ENCODE measurements around the gene SSNA1. TPM values are rescaled to one million over a fixed set of nuclear protein-coding genes. Genes with fewer than 3 reads are reported as not detected.

Gene SSNA1
- total RNA-seq, 1 experiment from 2014 or later: 163 TPM

DNA sequence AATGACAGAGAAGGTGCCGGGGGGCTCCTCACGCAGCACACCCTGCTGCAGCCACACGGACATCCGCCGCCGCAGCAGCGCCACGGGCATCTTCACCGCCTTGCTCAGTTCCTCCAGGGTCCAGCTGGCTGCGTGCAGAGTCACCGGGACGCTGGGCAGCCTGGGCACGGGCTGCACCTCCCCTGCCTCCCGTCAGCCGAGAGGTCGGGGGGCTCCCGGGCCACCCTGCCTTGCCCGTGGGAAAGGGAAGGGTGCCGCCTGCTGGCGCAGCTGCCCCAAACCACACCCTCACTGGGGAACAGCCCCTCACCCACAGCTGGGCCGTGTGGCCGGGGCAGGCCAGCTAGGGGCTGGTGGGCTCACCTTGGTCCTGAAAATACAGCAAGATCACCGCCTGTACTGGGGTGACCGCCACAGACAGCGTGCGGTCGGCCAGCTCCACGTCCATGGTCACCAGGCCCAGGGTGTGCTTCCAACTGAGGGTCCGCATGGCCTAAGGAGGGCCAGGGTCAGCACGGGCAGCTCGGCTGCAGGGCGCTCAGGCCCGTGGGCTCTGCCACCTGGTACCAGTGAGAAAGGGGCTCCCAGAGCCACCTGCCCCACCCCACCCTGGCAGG is 13.0 kb upstream of the SSNA1 start:
- DNase-seq (ENCODE audit: low read depth): no peak
- in situ Hi-C loops (cut with HindIII; ENCODE audit: low pct_unique_long_range_greater_than_20kb, low sequenced_read_pairs): no loop called here

DNA sequence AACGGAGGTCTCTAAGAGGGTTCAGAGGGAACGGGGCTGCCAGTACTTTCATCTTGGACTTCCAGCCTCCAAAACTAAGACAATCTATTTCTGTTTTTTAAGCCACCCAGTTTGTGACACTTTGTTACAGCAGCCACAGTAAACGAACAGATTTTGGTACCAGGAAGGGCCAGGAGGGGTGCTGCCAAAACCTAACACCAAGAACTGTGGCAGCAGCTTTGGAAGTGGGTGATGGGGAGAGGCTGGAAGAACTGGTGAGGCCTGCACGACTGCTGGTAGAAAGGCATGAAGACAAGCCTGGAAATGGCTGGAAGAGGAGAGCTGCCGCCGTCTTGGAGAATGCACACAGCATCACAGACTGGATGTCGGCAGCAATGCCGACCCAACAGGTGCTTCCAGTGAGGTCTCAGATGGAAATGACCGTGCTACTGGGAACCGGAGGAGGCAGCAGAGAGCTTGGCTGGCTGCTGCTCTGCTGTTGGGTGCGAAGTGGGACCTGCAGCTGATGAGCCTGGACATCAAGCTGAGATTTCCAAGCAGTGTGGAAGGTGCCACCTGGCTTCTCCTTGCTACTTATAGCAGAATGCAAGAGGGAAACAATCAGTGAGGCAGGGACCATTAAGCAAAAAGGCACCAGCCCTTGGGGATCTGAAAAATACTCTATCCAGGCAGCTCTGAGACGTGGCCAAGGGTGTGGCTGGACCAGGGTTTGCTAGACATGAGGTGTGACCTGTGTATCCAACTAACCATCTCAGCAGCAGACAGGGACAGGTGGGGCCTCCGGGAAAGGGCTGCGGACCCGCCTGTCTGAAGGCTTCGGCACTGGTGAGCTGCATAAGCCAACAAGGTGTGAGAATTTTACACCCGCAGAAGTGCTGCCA is 11.9 kb upstream of the SSNA1 start:
- DNase-seq (ENCODE audit: low read depth): peak; percentile 28
- in situ Hi-C loops (cut with HindIII; ENCODE audit: low pct_unique_long_range_greater_than_20kb, low sequenced_read_pairs): no loop called here

- in situ Hi-C loops (cut with HindIII; ENCODE audit: low pct_unique_long_range_greater_than_20kb, low sequenced_read_pairs): no loop called here
Observed at GRCh38 chr9:137178201-137178938, 10.1 kb upstream of the SSNA1 start.

GRCh38 chr9:137178939-137179630 is 9.4 kb upstream of the SSNA1 start:
- DNase-seq (ENCODE audit: low read depth): no peak
- in situ Hi-C loops (cut with HindIII; ENCODE audit: low pct_unique_long_range_greater_than_20kb, low sequenced_read_pairs): no loop called here

More at GRCh38 chr9:137178201-137178938, 10.1 kb upstream of the SSNA1 start:
- no peak for DNase-seq (ENCODE audit: low read depth)

GRCh38 chr9:137179761-137180160 is 8.7 kb upstream of the SSNA1 start:
- no peak for DNase-seq (ENCODE audit: low read depth)
- in situ Hi-C loops (cut with HindIII; ENCODE audit: low pct_unique_long_range_greater_than_20kb, low sequenced_read_pairs): no loop called here

- in situ Hi-C loops (cut with HindIII; ENCODE audit: low pct_unique_long_range_greater_than_20kb, low sequenced_read_pairs): no loop called here
- DNase-seq (ENCODE audit: low read depth): no peak
Observed at GRCh38 chr9:137180491-137180890, 8.0 kb upstream of the SSNA1 start.

- in situ Hi-C loops (cut with HindIII; ENCODE audit: low pct_unique_long_range_greater_than_20kb, low sequenced_read_pairs): no loop called here
- no peak for DNase-seq (ENCODE audit: low read depth)
Observed at GRCh38 chr9:137181680-137182079, 6.8 kb upstream of the SSNA1 start.

GRCh38 chr9:137182836-137183235 is 5.6 kb upstream of the SSNA1 start:
- in situ Hi-C loops (cut with HindIII; ENCODE audit: low pct_unique_long_range_greater_than_20kb, low sequenced_read_pairs): no loop called here
- no peak for DNase-seq (ENCODE audit: low read depth)

DNA sequence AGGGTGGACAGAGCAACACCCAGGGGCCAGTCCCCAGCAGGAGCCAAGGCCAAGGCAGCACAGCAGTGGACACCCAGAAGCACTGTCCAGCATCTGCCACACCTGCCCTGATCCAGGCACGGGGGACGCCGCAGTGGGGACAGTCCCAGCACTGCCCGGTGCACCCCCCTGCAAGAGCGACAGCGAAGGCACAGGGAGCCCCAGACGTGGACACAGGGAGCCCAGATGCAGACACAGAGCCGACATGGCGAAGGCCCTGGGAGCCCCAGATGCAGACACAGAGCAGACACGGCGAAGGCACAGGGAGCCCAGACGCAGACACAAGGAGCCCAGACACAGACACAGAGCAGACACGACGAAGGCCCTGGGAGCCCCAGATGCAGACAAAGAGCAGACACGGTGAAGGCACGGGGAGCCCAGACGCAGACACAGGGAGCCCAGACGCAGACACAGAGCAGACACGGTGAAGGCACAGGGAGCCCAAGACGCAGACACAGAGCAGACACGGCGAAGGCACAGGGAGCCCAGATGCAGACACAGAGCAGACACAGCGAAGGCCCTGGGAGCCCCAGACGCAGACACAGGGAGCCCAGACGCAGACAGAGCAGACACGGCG is 4.4 kb upstream of the SSNA1 start:
- in situ Hi-C loops (cut with HindIII; ENCODE audit: low pct_unique_long_range_greater_than_20kb, low sequenced_read_pairs): no loop called here

DNA sequence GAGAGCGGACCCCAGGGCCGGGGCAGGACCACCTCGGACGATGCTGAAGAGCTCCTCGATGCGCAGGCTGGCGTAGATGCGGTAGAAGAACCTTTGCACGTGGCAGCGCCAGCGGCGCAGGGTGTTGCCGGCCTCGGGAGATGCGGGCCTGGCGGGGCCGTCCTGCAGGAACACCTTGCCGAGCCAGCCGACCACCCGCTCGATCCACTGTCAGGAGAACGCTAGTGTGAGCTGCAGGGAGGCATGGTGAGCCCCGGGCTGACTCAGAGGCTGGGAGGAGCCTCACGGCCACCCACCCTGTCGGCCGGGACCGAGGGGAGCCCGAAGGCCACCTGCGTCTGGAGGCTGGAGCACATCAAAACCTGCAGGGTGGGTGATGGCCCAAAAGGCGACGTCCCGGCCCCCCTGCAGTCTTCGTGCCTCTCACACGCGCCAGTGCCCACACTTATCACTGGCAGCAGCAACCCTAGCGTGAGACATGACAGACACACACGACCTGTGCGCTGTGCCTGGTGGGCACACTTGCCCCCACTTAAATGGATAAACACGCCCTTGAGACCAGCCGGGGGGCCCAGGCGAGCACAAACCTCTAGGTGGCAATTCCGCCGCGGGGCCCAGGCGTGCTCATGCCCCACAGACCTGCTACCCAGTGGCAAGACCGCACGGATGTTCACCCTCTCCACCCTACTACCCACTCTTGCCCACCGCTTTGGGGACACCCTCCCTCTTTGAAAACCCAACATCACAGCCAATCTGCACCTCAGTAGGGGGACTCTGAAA is 3.4 kb upstream of the SSNA1 start:
- in situ Hi-C loops (cut with HindIII; ENCODE audit: low pct_unique_long_range_greater_than_20kb, low sequenced_read_pairs): no loop called here

More for the DNA sequence above, 4.4 kb upstream of the SSNA1 start:
- DNase-seq (ENCODE audit: low read depth): no peak

GRCh38 chr9:137185921-137186320 is 2.6 kb upstream of the SSNA1 start:
- no peak for DNase-seq (ENCODE audit: low read depth)
- in situ Hi-C loops (cut with HindIII; ENCODE audit: low pct_unique_long_range_greater_than_20kb, low sequenced_read_pairs): no loop called here

More for the DNA sequence above, 3.4 kb upstream of the SSNA1 start:
- no peak for DNase-seq (ENCODE audit: low read depth)

GRCh38 chr9:137186385-137186784 is 2.1 kb upstream of the SSNA1 start:
- in situ Hi-C loops (cut with HindIII; ENCODE audit: low pct_unique_long_range_greater_than_20kb, low sequenced_read_pairs): no loop called here
- no peak for DNase-seq (ENCODE audit: low read depth)

GRCh38 chr9:137187386-137187785 is 1.1 kb upstream of the SSNA1 start:
- in situ Hi-C loops (cut with HindIII; ENCODE audit: low pct_unique_long_range_greater_than_20kb, low sequenced_read_pairs): no loop called here
- DNase-seq (ENCODE audit: low read depth): no peak

DNA sequence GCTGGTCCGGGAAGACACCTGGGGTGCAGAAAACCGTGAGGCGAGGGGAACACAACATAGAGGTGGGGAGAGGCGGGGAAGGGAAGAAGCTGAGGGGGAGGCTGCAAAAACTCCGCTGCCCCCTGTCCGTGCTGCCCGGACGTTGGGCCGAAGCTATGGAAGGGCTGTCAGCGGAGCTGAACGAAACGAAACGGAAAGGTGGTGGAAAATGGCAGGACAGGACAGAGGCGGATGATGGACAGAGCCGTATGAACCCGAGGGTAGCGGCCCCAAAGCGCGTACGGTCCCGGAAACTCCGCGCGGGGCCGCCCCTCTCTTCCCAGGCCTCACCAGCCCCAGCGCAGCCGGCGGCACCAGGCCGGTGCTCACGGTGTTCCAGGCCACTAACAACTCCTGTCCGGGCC is 388 bp upstream of the SSNA1 start:
- in situ Hi-C loops (cut with HindIII; ENCODE audit: low pct_unique_long_range_greater_than_20kb, low sequenced_read_pairs): no loop called here
- DNase-seq (ENCODE audit: low read depth): no peak

- DNase-seq (ENCODE audit: low read depth): no peak
- in situ Hi-C loops (cut with HindIII; ENCODE audit: low pct_unique_long_range_greater_than_20kb, low sequenced_read_pairs): no loop called here
Observed at GRCh38 chr9:137189297-137190295, 1.1 kb downstream of the SSNA1 start.

GRCh38 chr9:137190315-137190856 is 1.9 kb downstream of the SSNA1 start:
- DNase-seq (ENCODE audit: low read depth): peak; percentile 16
- in situ Hi-C loops (cut with HindIII; ENCODE audit: low pct_unique_long_range_greater_than_20kb, low sequenced_read_pairs): no loop called here
